Measurements from ENCODE around the gene NCBP1.
"Not testable (repeated sequence)": the region's sequence is repeated elsewhere in the genome, so short reads cannot be mapped to it uniquely, and the experiment has no call there.

Gene NCBP1

DNA sequence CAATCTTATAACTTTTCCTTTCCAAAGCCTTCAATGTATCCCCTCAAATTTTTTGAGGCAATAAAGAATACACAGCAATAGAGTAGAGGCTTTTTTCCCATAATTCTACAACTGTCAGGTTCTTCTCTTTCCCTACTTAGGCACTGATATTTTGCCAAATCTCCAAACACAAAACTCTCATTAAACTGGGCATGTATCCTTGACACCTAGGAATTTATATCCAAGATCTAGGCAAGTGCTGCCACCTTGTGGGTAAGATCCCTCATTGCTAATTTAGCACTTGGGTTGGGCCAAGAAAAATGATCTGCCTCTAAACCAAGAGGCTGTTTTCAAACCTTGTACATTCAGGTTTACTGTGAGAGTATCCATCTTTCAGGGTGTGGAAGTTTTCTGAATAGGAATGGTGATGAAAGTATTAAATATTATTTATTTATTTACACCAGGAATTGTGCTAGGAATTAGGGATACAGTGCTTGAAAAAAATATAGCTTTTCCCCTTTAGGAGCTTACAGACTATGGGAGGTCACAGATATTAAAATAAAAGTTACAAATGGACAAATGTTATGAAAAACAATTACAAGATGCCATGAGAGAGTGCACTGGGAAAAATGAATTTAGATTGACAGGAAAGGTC is 18.1 kb upstream of the NCBP1 start:
- TF ChIP-seq CTCF (IDR thresholded peaks at IDR 0.05; ENCODE audit: low read depth, low read length), result peak; percentile 60
- no peak overlapping the region for H3K4me3 ChIP-seq (ENCODE audit: low read depth, low read length)

DNA sequence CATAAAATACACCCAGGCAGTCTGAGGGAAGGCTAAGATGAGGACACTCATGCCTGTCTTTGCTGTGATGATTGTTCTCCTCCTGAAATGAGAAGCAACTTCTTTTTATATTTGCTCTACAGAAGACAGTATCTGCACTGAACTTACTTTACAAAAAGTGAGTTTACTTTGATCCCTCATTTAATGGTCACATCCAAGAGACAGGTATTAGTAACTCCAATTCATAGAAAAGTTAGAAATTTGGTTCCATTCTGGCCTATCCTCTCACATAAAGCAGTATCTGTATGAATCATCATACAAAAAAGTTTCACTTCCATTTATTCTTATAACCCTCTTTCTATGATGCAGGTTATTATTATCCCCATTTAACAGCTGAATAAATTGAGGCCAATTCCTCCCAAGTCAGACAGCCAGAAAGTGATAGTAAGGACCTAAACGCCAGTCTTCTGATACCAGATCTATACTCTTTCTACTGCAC is 15.6 kb upstream of the NCBP1 start:
- no peak overlapping the region for H3K4me3 ChIP-seq (ENCODE audit: low read depth, low read length)
- no peak for TF ChIP-seq CTCF (IDR thresholded peaks at IDR 0.05; ENCODE audit: low read depth, low read length)

- H3K4me3 ChIP-seq (ENCODE audit: low read depth, low read length), result not testable (repeated sequence)
These were observed 13.6 kb upstream of the NCBP1 start for GRCh38 chr9:97620063-97620462.

- H3K4me3 ChIP-seq (ENCODE audit: low read depth, low read length), result not testable (repeated sequence)
These were observed 11.1 kb upstream of the NCBP1 start for GRCh38 chr9:97622483-97622882.

DNA sequence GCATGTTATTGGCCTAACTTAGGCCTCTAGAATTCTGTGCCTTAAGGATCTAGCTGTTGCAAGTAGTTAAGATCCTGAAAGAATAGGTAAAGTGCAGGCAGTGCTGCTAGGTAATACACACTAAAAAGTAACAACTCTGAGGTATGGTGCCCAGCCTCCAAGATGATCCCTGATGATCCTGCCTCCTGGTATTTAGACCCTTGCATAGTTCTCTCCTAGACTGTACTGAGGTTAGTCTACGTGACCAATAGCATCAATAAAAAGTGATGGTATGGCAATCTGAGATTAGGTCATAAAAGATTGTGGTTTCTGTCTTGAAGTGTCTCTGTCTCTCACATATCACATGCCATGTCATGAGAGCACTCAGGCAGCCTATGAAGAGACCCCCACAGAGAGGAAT is 9.7 kb upstream of the NCBP1 start:
- H3K4me3 ChIP-seq (ENCODE audit: low read depth, low read length), result no peak overlapping the region
- TF ChIP-seq CTCF (IDR thresholded peaks at IDR 0.05; ENCODE audit: low read depth, low read length), result no peak

- TF ChIP-seq CTCF (IDR thresholded peaks at IDR 0.05; ENCODE audit: low read depth, low read length), result no peak
- H3K4me3 ChIP-seq (ENCODE audit: low read depth, low read length), result no peak overlapping the region
These were observed 8.0 kb upstream of the NCBP1 start for GRCh38 chr9:97625620-97626019.

DNA sequence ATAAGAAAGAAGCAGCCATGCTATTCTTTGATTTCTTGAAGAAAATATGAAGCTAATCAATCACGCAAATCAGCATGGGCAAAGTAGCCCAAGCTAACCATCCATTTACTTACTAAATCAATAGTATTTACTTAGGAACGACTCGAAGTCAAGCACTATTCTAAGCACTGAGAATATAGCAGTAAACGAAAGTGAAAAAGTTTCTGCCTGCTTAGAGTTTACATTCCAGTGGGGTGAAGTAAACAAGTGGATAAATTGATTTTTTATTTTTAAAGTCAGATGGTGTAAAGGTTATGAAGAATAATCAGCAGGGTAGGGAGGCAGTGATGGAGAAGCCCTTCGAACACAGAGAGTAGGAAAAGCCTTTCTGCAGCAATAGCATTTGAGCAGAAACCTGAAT is 6.0 kb upstream of the NCBP1 start:
- H3K4me3 ChIP-seq (ENCODE audit: low read depth, low read length), result peak overlapping the region; percentile 26
- no peak for TF ChIP-seq CTCF (IDR thresholded peaks at IDR 0.05; ENCODE audit: low read depth, low read length)

GRCh38 chr9:97628668-97629067 is 5.0 kb upstream of the NCBP1 start:
- H3K4me3 ChIP-seq (ENCODE audit: low read depth, low read length), result no peak overlapping the region
- no peak for TF ChIP-seq CTCF (IDR thresholded peaks at IDR 0.05; ENCODE audit: low read depth, low read length)

Data from WI38 (cell line).